ENCODE measurements around the gene SF3A1. TPM values are rescaled to one million over a fixed set of nuclear protein-coding genes. Genes with fewer than 3 reads are reported as not detected.

Gene SF3A1
- total RNA-seq, 1 experiment from 2014 or later = 272 TPM

DNA sequence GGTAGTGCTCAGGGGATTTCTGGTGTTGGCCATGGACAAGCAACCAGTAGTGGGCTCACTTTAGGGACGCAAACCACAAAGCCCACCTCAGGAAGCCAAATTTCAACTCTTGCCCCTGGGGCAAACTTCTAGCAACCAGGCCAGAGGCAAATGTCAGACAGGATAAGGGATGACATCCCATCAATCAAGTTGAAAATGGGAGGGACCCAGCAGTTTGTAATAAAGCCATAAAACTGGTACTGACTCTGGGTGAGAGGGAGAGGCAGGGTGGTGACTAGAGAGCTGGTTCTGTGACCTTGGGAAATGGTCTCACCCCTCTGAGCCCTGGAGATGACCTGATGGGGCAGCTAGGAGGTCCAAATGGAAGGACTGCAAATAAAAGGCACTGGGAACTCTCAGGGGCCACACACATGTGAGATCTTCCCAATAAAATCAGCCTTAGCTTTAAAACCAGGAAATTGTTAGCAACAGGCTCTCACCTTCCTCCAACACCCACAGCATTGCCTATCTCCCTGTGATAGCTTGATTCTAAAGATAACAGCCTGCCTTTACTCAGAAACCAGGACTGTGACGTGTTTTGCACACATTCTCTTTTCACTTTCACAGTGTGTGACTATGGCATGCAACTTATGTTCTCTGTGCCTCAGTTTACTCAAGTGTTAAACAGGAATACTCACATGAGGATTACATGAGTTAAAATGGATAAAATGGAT lies 23.5 kb downstream of the SF3A1 start:
- no peak overlapping the region for H3K4me3 Mint-ChIP-seq
- TF ChIP-seq ZNF263 (CRISPR knock-in tag; IDR thresholded peaks at IDR 0.05; ENCODE audit: low read depth) (no peak), NR2C2 (CRISPR knock-in tag; IDR thresholded peaks at IDR 0.05) (no peak), ZNF317 (CRISPR knock-in tag; IDR thresholded peaks at IDR 0.05; ENCODE audit: borderline replicate concordance, low read depth) (no peak), KAT7 (CRISPR knock-in tag; IDR thresholded peaks at IDR 0.05; ENCODE audit: borderline replicate concordance) (no peak), ZNF121 (CRISPR knock-in tag; IDR thresholded peaks at IDR 0.05) (no peak), TEAD1 (CRISPR knock-in tag; IDR thresholded peaks at IDR 0.05) (no peak), HMGA2 (CRISPR knock-in tag; IDR thresholded peaks at IDR 0.05) (no peak)
- TF ChIP-seq, protein P1, sequence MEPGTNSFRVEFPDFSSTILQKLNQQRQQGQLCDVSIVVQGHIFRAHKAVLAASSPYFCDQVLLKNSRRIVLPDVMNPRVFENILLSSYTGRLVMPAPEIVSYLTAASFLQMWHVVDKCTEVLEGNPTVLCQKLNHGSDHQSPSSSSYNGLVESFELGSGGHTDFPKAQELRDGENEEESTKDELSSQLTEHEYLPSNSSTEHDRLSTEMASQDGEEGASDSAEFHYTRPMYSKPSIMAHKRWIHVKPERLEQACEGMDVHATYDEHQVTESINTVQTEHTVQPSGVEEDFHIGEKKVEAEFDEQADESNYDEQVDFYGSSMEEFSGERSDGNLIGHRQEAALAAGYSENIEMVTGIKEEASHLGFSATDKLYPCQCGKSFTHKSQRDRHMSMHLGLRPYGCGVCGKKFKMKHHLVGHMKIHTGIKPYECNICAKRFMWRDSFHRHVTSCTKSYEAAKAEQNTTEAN (CRISPR knock-in tag; IDR thresholded peaks at IDR 0.05) = no peak
- TF ChIP-seq, protein P2, sequence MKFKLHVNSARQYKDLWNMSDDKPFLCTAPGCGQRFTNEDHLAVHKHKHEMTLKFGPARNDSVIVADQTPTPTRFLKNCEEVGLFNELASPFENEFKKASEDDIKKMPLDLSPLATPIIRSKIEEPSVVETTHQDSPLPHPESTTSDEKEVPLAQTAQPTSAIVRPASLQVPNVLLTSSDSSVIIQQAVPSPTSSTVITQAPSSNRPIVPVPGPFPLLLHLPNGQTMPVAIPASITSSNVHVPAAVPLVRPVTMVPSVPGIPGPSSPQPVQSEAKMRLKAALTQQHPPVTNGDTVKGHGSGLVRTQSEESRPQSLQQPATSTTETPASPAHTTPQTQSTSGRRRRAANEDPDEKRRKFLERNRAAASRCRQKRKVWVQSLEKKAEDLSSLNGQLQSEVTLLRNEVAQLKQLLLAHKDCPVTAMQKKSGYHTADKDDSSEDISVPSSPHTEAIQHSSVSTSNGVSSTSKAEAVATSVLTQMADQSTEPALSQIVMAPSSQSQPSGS (CRISPR knock-in tag; IDR thresholded peaks at IDR 0.05; ENCODE audit: borderline replicate concordance, low read depth) = no peak
- TF ChIP-seq, protein P3, sequence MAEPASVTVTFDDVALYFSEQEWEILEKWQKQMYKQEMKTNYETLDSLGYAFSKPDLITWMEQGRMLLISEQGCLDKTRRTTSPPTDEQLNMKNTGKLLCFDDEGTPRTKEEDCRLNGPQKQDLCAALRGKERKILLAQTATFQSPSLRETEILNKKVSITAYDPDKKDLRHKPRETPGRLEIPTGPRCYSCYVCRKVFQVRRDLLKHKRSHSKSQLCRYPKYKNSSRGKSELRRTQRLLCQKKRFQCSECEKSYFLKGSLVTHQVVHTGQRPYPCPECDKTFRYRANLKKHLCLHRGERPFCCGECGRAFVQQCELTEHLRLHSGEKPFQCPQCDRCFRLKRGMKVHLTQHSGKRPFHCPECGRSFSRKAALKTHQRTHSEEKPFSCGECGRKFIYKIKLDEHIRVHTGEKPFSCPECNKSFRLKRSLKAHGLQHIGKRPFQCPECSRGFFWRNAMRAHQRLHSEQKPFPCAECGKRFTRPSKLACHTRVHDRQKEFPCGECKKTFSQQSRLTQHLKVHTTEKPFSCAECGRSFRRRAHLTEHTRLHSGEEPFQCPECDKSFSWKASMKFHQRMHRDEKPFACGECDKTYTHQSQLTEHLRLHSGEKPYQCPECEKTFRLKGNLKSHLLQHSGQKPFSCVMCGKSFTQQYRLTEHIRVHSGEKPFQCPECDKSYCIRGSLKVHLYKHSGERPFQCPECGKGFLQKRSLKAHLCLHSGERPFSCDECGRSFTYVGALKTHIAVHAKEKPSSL (CRISPR knock-in tag; conservative IDR thresholded peaks at IDR 0.05) = no peak
- peaks cover 3% of the 10 kb centered on the region; the same call in 1 of the 2 replicates for H3K4me1 Mint-ChIP-seq
- peaks cover 59% of the 10 kb centered on the region for H3K36me3 Mint-ChIP-seq
- ATAC-seq (no peak), DNase-seq (ENCODE audit: low spot score) (no peak)
- H3K27ac Mint-ChIP-seq = no peak overlapping the region
- H3K27me3 Mint-ChIP-seq (ENCODE audit: low read depth) = no peaks in the 10 kb centered on the region
- ChIA-PET CTCF (interaction anchor here (1.0 to 1.3 kb wide), 3 partner anchors 45 to 70 kb away, joined by 3 to 6 read pairs (median 5); no protein-coding TSS in a partner anchor), POLR2A (no interaction called here)
- H3K9me3 Mint-ChIP-seq = no peaks in the 10 kb centered on the region

DNA sequence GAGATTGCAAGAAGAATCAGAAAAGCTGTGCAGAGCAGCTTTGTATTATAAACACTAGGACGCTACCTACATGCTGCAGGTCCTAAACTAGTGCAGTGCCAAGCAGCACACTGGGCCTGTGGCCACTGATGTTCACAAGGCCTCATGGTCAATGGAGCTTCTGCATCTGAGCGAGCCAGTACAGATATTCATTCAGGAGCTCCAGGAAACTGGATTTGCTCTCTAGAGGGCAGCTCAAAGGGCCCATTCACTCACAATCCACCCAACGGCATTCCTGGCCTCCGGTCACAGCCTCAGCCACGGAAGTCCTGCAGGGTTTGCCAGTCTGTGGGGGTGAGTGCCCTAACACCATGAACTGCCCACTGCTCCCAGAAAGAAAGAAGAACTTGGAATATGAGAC lies 24.1 kb downstream of the SF3A1 start:
- H3K27ac Mint-ChIP-seq = no peak overlapping the region
- no peaks in the 10 kb centered on the region for H3K9me3 Mint-ChIP-seq
- peaks cover 53% of the 10 kb centered on the region for H3K36me3 Mint-ChIP-seq
- POLR2A ChIA-PET = interaction anchor here (0.6 kb wide), 1 partner anchor 797 kb away, joined by 4 read pairs; no protein-coding TSS in a partner anchor
- H3K4me1 Mint-ChIP-seq = peaks cover 7% of the 10 kb centered on the region
- CTCF ChIA-PET = interaction anchor here (1.0 to 1.3 kb wide), 3 partner anchors 44 to 69 kb away, joined by 3 to 6 read pairs (median 5); no protein-coding TSS in a partner anchor
- H3K27me3 Mint-ChIP-seq (ENCODE audit: low read depth) = no peaks in the 10 kb centered on the region
- ATAC-seq (no peak), DNase-seq (ENCODE audit: low spot score) (no peak)
- no peak overlapping the region for H3K4me3 Mint-ChIP-seq
- TF ChIP-seq, protein P4, sequence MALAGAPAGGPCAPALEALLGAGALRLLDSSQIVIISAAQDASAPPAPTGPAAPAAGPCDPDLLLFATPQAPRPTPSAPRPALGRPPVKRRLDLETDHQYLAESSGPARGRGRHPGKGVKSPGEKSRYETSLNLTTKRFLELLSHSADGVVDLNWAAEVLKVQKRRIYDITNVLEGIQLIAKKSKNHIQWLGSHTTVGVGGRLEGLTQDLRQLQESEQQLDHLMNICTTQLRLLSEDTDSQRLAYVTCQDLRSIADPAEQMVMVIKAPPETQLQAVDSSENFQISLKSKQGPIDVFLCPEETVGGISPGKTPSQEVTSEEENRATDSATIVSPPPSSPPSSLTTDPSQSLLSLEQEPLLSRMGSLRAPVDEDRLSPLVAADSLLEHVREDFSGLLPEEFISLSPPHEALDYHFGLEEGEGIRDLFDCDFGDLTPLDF (CRISPR knock-in tag; IDR thresholded peaks at IDR 0.05) = no peak
- no peak for TF ChIP-seq ZNF121 (CRISPR knock-in tag; IDR thresholded peaks at IDR 0.05)
- no peak for TF ChIP-seq OVOL2 (CRISPR knock-in tag; IDR thresholded peaks at IDR 0.05; ENCODE audit: borderline replicate concordance)
- TF ChIP-seq, protein P5, sequence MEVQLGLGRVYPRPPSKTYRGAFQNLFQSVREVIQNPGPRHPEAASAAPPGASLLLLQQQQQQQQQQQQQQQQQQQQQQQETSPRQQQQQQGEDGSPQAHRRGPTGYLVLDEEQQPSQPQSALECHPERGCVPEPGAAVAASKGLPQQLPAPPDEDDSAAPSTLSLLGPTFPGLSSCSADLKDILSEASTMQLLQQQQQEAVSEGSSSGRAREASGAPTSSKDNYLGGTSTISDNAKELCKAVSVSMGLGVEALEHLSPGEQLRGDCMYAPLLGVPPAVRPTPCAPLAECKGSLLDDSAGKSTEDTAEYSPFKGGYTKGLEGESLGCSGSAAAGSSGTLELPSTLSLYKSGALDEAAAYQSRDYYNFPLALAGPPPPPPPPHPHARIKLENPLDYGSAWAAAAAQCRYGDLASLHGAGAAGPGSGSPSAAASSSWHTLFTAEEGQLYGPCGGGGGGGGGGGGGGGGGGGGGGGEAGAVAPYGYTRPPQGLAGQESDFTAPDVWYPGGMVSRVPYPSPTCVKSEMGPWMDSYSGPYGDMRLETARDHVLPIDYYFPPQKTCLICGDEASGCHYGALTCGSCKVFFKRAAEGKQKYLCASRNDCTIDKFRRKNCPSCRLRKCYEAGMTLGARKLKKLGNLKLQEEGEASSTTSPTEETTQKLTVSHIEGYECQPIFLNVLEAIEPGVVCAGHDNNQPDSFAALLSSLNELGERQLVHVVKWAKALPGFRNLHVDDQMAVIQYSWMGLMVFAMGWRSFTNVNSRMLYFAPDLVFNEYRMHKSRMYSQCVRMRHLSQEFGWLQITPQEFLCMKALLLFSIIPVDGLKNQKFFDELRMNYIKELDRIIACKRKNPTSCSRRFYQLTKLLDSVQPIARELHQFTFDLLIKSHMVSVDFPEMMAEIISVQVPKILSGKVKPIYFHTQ (CRISPR knock-in tag; IDR thresholded peaks at IDR 0.05) = no peak
- TF ChIP-seq CBFB (CRISPR knock-in tag; IDR thresholded peaks at IDR 0.05; ENCODE audit: low read depth) = no peak
- no peak for TF ChIP-seq RORB (CRISPR knock-in tag; IDR thresholded peaks at IDR 0.05)
- TF ChIP-seq, protein P6, sequence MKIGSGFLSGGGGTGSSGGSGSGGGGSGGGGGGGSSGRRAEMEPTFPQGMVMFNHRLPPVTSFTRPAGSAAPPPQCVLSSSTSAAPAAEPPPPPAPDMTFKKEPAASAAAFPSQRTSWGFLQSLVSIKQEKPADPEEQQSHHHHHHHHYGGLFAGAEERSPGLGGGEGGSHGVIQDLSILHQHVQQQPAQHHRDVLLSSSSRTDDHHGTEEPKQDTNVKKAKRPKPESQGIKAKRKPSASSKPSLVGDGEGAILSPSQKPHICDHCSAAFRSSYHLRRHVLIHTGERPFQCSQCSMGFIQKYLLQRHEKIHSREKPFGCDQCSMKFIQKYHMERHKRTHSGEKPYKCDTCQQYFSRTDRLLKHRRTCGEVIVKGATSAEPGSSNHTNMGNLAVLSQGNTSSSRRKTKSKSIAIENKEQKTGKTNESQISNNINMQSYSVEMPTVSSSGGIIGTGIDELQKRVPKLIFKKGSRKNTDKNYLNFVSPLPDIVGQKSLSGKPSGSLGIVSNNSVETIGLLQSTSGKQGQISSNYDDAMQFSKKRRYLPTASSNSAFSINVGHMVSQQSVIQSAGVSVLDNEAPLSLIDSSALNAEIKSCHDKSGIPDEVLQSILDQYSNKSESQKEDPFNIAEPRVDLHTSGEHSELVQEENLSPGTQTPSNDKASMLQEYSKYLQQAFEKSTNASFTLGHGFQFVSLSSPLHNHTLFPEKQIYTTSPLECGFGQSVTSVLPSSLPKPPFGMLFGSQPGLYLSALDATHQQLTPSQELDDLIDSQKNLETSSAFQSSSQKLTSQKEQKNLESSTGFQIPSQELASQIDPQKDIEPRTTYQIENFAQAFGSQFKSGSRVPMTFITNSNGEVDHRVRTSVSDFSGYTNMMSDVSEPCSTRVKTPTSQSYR (CRISPR knock-in tag; IDR thresholded peaks at IDR 0.05) = no peak
- no peak for TF ChIP-seq ETV6 (CRISPR knock-in tag; IDR thresholded peaks at IDR 0.05)
- TF ChIP-seq GTF2I (CRISPR knock-in tag; conservative IDR thresholded peaks at IDR 0.05) = no peak
- TF ChIP-seq NR1H2 (CRISPR knock-in tag; IDR thresholded peaks at IDR 0.05) = no peak
- TF ChIP-seq ELF4 (CRISPR knock-in tag; IDR thresholded peaks at IDR 0.05; ENCODE audit: low read depth) = no peak
